Measurements from ENCODE around the gene AKR1C1. TPM values are rescaled to one million over a fixed set of nuclear protein-coding genes. Genes with fewer than 3 reads are reported as not detected.
"Not testable (repeated sequence)": the region's sequence is repeated elsewhere in the genome, so short reads cannot be mapped to it uniquely, and the experiment has no call there.

AKR1C1 gene
- polyA plus RNA-seq, 1 donor: 12.0 TPM

- H3K27me3 ChIP-seq (ENCODE audit: control insufficient read depth, insufficient read depth, low read length); H3K36me3 ChIP-seq (ENCODE audit: control insufficient read depth, insufficient read depth, low read length); H3K4me3 ChIP-seq (ENCODE audit: low read length); H3K4me1 ChIP-seq (ENCODE audit: control insufficient read depth, insufficient read depth, low read length); H3K9me3 ChIP-seq (ENCODE audit: control insufficient read depth, low read depth, low read length); H3K27ac ChIP-seq (ENCODE audit: low read length): not testable (repeated sequence)
- DNase-seq: peak in 1 of 2 donors; percentile 43
- no CpG with 5 or more reads among the region's 10 CpGs for WGBS (ENCODE audit: insufficient coverage, low lambda C conversion rate)
Observed at GRCh38 chr10:5003127-5004029, 40.2 kb downstream of the AKR1C1 start, which contains the start of gene AKR1C2. Gene AKR1C2, minus strand, starts transcription at chr10:5003857. Its CDS starts 22 bp downstream, at chr10:5003835.

- not testable (repeated sequence) for H3K4me1 ChIP-seq (ENCODE audit: control insufficient read depth, insufficient read depth, low read length); H3K27me3 ChIP-seq (ENCODE audit: control insufficient read depth, insufficient read depth, low read length); H3K36me3 ChIP-seq (ENCODE audit: control insufficient read depth, insufficient read depth, low read length); DNase-seq; H3K4me3 ChIP-seq (ENCODE audit: low read length); H3K9me3 ChIP-seq (ENCODE audit: control insufficient read depth, low read depth, low read length); H3K27ac ChIP-seq (ENCODE audit: low read length)
- WGBS (ENCODE audit: insufficient coverage, low lambda C conversion rate): no CpG with 5 or more reads among the region's 1 CpG
Observed at GRCh38 chr10:5004030-5004385, 40.8 kb downstream of the AKR1C1 start.

- H3K9me3 ChIP-seq (ENCODE audit: control insufficient read depth, low read depth, low read length); H3K4me1 ChIP-seq (ENCODE audit: control insufficient read depth, insufficient read depth, low read length); H3K36me3 ChIP-seq (ENCODE audit: control insufficient read depth, insufficient read depth, low read length); DNase-seq; H3K27me3 ChIP-seq (ENCODE audit: control insufficient read depth, insufficient read depth, low read length); H3K4me3 ChIP-seq (ENCODE audit: low read length); H3K27ac ChIP-seq (ENCODE audit: low read length): not testable (repeated sequence)
Observed at GRCh38 chr10:5004501-5004900, 41.3 kb downstream of the AKR1C1 start.

GRCh38 chr10:5008857-5009548, 45.8 kb downstream of the AKR1C1 start:
- not testable (repeated sequence) for H3K27me3 ChIP-seq (ENCODE audit: control insufficient read depth, insufficient read depth, low read length); H3K4me3 ChIP-seq (ENCODE audit: low read length); H3K9me3 ChIP-seq (ENCODE audit: control insufficient read depth, low read depth, low read length); H3K27ac ChIP-seq (ENCODE audit: low read length); DNase-seq; H3K36me3 ChIP-seq (ENCODE audit: control insufficient read depth, insufficient read depth, low read length); H3K4me1 ChIP-seq (ENCODE audit: control insufficient read depth, insufficient read depth, low read length)
- WGBS (ENCODE audit: insufficient coverage, low lambda C conversion rate): no CpG with 5 or more reads among the region's 4 CpGs

- not testable (repeated sequence) for H3K4me3 ChIP-seq (ENCODE audit: low read length)
Observed at GRCh38 chr10:5010043-5010442, 46.8 kb downstream of the AKR1C1 start.

GRCh38 chr10:5011392-5011791, 48.2 kb downstream of the AKR1C1 start:
- H3K4me1 ChIP-seq (ENCODE audit: control insufficient read depth, insufficient read depth, low read length); DNase-seq; H3K27ac ChIP-seq (ENCODE audit: low read length); H3K4me3 ChIP-seq (ENCODE audit: low read length); H3K36me3 ChIP-seq (ENCODE audit: control insufficient read depth, insufficient read depth, low read length); H3K9me3 ChIP-seq (ENCODE audit: control insufficient read depth, low read depth, low read length); H3K27me3 ChIP-seq (ENCODE audit: control insufficient read depth, insufficient read depth, low read length): not testable (repeated sequence)
- WGBS (ENCODE audit: insufficient coverage, low lambda C conversion rate): 100% methylated on average over 1 of the region's 2 CpGs

More at GRCh38 chr10:5010043-5010442, 46.8 kb downstream of the AKR1C1 start:
- WGBS (ENCODE audit: insufficient coverage, low lambda C conversion rate): no CpG with 5 or more reads among the region's 7 CpGs
- DNase-seq; H3K9me3 ChIP-seq (ENCODE audit: control insufficient read depth, low read depth, low read length); H3K27ac ChIP-seq (ENCODE audit: low read length); H3K36me3 ChIP-seq (ENCODE audit: control insufficient read depth, insufficient read depth, low read length); H3K27me3 ChIP-seq (ENCODE audit: control insufficient read depth, insufficient read depth, low read length); H3K4me1 ChIP-seq (ENCODE audit: control insufficient read depth, insufficient read depth, low read length): not testable (repeated sequence)

GRCh38 chr10:5012595-5012994, 49.4 kb downstream of the AKR1C1 start:
- Histone ChIP-seq H3K27ac (ENCODE audit: low read length) (no peak overlapping the region), H3K27me3 (ENCODE audit: control insufficient read depth, insufficient read depth, low read length) (no peaks in the 10 kb centered on the region), H3K9me3 (ENCODE audit: control insufficient read depth, low read depth, low read length) (no peaks in the 10 kb centered on the region), H3K36me3 (ENCODE audit: control insufficient read depth, insufficient read depth, low read length) (no peaks in the 10 kb centered on the region), H3K4me3 (ENCODE audit: low read length) (no peak overlapping the region), H3K4me1 (ENCODE audit: control insufficient read depth, insufficient read depth, low read length) (no peaks in the 10 kb centered on the region)
- 85% methylated on average over 1 of the region's 2 CpGs for WGBS (ENCODE audit: insufficient coverage, low lambda C conversion rate)
- DNase-seq: no peak

GRCh38 chr10:5013385-5013784, 50.2 kb downstream of the AKR1C1 start:
- no peaks in the 10 kb centered on the region for H3K27me3 ChIP-seq (ENCODE audit: control insufficient read depth, insufficient read depth, low read length)
- WGBS (ENCODE audit: insufficient coverage, low lambda C conversion rate): 80% methylated on average over 1 of the region's 1 CpG
- no peaks in the 10 kb centered on the region for H3K4me1 ChIP-seq (ENCODE audit: control insufficient read depth, insufficient read depth, low read length)
- no peak for DNase-seq
- no peaks in the 10 kb centered on the region for H3K36me3 ChIP-seq (ENCODE audit: control insufficient read depth, insufficient read depth, low read length)
- H3K27ac ChIP-seq (ENCODE audit: low read length): no peak overlapping the region
- no peaks in the 10 kb centered on the region for H3K9me3 ChIP-seq (ENCODE audit: control insufficient read depth, low read depth, low read length)
- H3K4me3 ChIP-seq (ENCODE audit: low read length): no peak overlapping the region

- H3K4me3 ChIP-seq (ENCODE audit: low read length); H3K9me3 ChIP-seq (ENCODE audit: control insufficient read depth, low read depth, low read length); H3K36me3 ChIP-seq (ENCODE audit: control insufficient read depth, insufficient read depth, low read length); H3K27ac ChIP-seq (ENCODE audit: low read length); H3K4me1 ChIP-seq (ENCODE audit: control insufficient read depth, insufficient read depth, low read length); DNase-seq; H3K27me3 ChIP-seq (ENCODE audit: control insufficient read depth, insufficient read depth, low read length): not testable (repeated sequence)
- WGBS (ENCODE audit: insufficient coverage, low lambda C conversion rate): no CpG with 5 or more reads among the region's 4 CpGs
Observed at GRCh38 chr10:5014200-5014910, 51.1 kb downstream of the AKR1C1 start.

- WGBS (ENCODE audit: insufficient coverage, low lambda C conversion rate): no CpG with 5 or more reads among the region's 1 CpG
- H3K4me1 ChIP-seq (ENCODE audit: control insufficient read depth, insufficient read depth, low read length): no peaks in the 10 kb centered on the region
- H3K4me3 ChIP-seq (ENCODE audit: low read length): no peak overlapping the region
- H3K27ac ChIP-seq (ENCODE audit: low read length): no peak overlapping the region
- H3K27me3 ChIP-seq (ENCODE audit: control insufficient read depth, insufficient read depth, low read length): no peaks in the 10 kb centered on the region
- DNase-seq: peak in 1 of 2 donors; percentile 12
- H3K9me3 ChIP-seq (ENCODE audit: control insufficient read depth, low read depth, low read length): no peaks in the 10 kb centered on the region
- H3K36me3 ChIP-seq (ENCODE audit: control insufficient read depth, insufficient read depth, low read length): no peaks in the 10 kb centered on the region
Observed at GRCh38 chr10:5014936-5015335, 51.7 kb downstream of the AKR1C1 start.

Measured in large intestine (tissue), 3 donors.